Duodenal mucosa (tissue), 2 donors: ENCODE measurements around the gene ALX1.

Experiments
- H3K27ac ChIP-seq: one replicate; pipeline ENCODE4 v1.7.0; 2013; ENCODE audit warnings: low read depth, low read length
- H3K27me3 ChIP-seq, 2 donors: one replicate each; pipeline ENCODE4 v1.7.0; 2013; ENCODE audit warnings: low read length in 2 of 2, control low read depth in 1 of 2; ENCODE audit not compliant: insufficient read depth in 2 of 2, control insufficient read depth in 1 of 2
- H3K36me3 ChIP-seq, 2 donors: one replicate each; pipeline ENCODE4 v1.7.0; 2013; ENCODE audit warnings: low read length in 2 of 2, control low read depth in 1 of 2; ENCODE audit not compliant: insufficient read depth in 2 of 2, control insufficient read depth in 1 of 2
- H3K4me1 ChIP-seq, 2 donors: one replicate each; pipeline ENCODE4 v1.7.0; 2013; ENCODE audit warnings: low read length in 2 of 2, control low read depth in 1 of 2; ENCODE audit not compliant: insufficient read depth in 2 of 2, control insufficient read depth in 1 of 2
- H3K4me3 ChIP-seq, 2 donors: one replicate each; pipeline ENCODE4 v1.7.0; 2013; ENCODE audit warnings: low read length in 2 of 2, low read depth in 1 of 2
- H3K9ac ChIP-seq, 2 donors: one replicate each; pipeline ENCODE4 v1.7.0; 2013; ENCODE audit warnings: low read length in 2 of 2, low read depth in 1 of 2
- H3K9me3 ChIP-seq, 2 donors: one replicate each; pipeline ENCODE4 v1.7.0; 2013; ENCODE audit warnings: low read length in 2 of 2, control low read depth in 1 of 2; ENCODE audit not compliant: control insufficient read depth in 1 of 2

Gene ALX1

GRCh38 chr12:85280165-85280983 lies at the start of gene ALX1:
TSS of gene ALX1 (plus strand) at chr12:85280220. CDS start at chr12:85280262, 42 bp downstream.
- H3K27me3 ChIP-seq, result peaks cover 42 to 77% of the 10 kb centered on the region in 2 donors
- peak within 1 kb of the TSS in 1 of 2 donors; percentile 23 for H3K9ac ChIP-seq
- H3K4me1 ChIP-seq, result peaks cover 5 to 11% of the 10 kb centered on the region in 2 donors
- H3K36me3 ChIP-seq, result no peaks in the 10 kb centered on the region
- peak within 1 kb of the TSS; percentile 77 to 79 for H3K4me3 ChIP-seq
- H3K9me3 ChIP-seq, result no peaks in the 10 kb centered on the region
- no peak within 1 kb of the TSS for H3K27ac ChIP-seq

GRCh38 chr12:85237327-85237726 lies 42.7 kb upstream of the ALX1 start:
- Histone ChIP-seq H3K4me1 (no peaks in the 10 kb centered on the region), H3K9ac (no peak overlapping the region), H3K4me3 (no peak overlapping the region), H3K36me3 (no peaks in the 10 kb centered on the region), H3K27ac (no peak overlapping the region), H3K27me3 (no peaks in the 10 kb centered on the region), H3K9me3 (no peaks in the 10 kb centered on the region)

GRCh38 chr12:85244561-85244960 lies 35.5 kb upstream of the ALX1 start:
- Histone ChIP-seq H3K9me3 (no peaks in the 10 kb centered on the region), H3K9ac (no peak overlapping the region), H3K4me3 (no peak overlapping the region), H3K27me3 (no peaks in the 10 kb centered on the region), H3K36me3 (no peaks in the 10 kb centered on the region), H3K27ac (no peak overlapping the region), H3K4me1 (no peaks in the 10 kb centered on the region)

DNA sequence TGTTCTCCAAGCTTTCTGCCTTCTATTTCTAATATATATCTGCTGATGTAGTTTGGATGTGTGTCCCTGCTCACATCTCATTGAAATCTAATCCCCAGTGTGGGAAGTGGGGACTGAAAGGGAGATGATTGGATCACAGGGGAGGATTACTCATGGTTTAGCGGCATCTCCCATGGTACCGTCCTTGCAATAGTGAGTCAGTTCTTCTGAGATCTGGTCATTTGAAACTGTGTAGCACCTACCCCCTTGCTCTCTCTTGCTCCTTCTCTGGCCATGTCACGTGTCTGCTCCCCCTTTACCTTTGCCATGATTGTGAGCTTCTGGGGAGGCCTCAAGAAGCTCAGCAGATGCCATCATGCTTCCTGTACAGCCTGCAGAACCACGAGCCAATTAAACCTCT lies 26.2 kb upstream of the ALX1 start:
- H3K9me3 ChIP-seq, result no peaks in the 10 kb centered on the region
- H3K27me3 ChIP-seq, result no peaks in the 10 kb centered on the region
- H3K4me1 ChIP-seq, result no peaks in the 10 kb centered on the region
- H3K4me3 ChIP-seq, result no peak overlapping the region
- no peak overlapping the region for H3K9ac ChIP-seq
- no peaks in the 10 kb centered on the region for H3K36me3 ChIP-seq
- H3K27ac ChIP-seq, result no peak overlapping the region

GRCh38 chr12:85257671-85258070 lies 22.3 kb upstream of the ALX1 start:
- H3K9me3 ChIP-seq, result no peaks in the 10 kb centered on the region
- no peak overlapping the region for H3K27ac ChIP-seq
- H3K4me3 ChIP-seq, result no peak overlapping the region
- H3K27me3 ChIP-seq, result no peaks in the 10 kb centered on the region
- H3K9ac ChIP-seq, result no peak overlapping the region
- no peaks in the 10 kb centered on the region for H3K36me3 ChIP-seq
- H3K4me1 ChIP-seq, result no peaks in the 10 kb centered on the region

- H3K27me3 ChIP-seq, result no peaks in the 10 kb centered on the region
- no peak overlapping the region for H3K9ac ChIP-seq
- H3K36me3 ChIP-seq, result no peaks in the 10 kb centered on the region
- H3K4me1 ChIP-seq, result no peaks in the 10 kb centered on the region
- H3K27ac ChIP-seq, result no peak overlapping the region
- no peaks in the 10 kb centered on the region for H3K9me3 ChIP-seq
- no peak overlapping the region for H3K4me3 ChIP-seq
Observed at GRCh38 chr12:85260447-85260846, 19.6 kb upstream of the ALX1 start.

DNA sequence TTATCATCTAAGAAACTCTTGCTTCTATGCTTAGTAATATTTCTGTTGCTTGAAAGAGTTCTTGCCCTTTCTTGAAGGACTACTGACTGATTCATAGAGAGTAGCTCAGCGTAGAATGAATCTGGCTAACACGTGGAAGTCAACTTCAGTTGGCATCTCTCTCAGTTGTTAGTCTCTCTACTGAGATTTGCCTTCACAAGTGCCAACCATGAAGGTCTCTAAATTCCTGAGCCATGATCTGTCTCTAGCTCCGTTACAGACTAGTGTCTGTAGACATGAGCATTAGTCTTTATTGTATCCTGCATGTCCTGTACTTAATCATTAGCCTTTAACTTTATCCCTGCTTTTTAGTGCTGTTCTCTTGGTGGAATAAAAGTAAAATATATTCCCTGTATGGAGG lies 19.1 kb upstream of the ALX1 start:
- H3K9me3 ChIP-seq, result no peaks in the 10 kb centered on the region

GRCh38 chr12:85266356-85266755 lies 13.7 kb upstream of the ALX1 start:
- no peaks in the 10 kb centered on the region for H3K4me1 ChIP-seq
- no peak overlapping the region for H3K4me3 ChIP-seq
- H3K9ac ChIP-seq, result no peak overlapping the region
- H3K27me3 ChIP-seq, result peaks cover 0 to 3% of the 10 kb centered on the region in 2 donors
- no peak overlapping the region for H3K27ac ChIP-seq
- no peaks in the 10 kb centered on the region for H3K36me3 ChIP-seq
- no peaks in the 10 kb centered on the region for H3K9me3 ChIP-seq

More for the DNA sequence above, 19.1 kb upstream of the ALX1 start:
- Histone ChIP-seq H3K27me3 (no peaks in the 10 kb centered on the region), H3K27ac (no peak overlapping the region), H3K36me3 (no peaks in the 10 kb centered on the region), H3K4me3 (no peak overlapping the region), H3K9ac (no peak overlapping the region), H3K4me1 (no peaks in the 10 kb centered on the region)

- no peaks in the 10 kb centered on the region for H3K36me3 ChIP-seq
- H3K27ac ChIP-seq, result no peak overlapping the region
- no peaks in the 10 kb centered on the region for H3K9me3 ChIP-seq
- H3K9ac ChIP-seq, result no peak overlapping the region
- no peak overlapping the region for H3K4me3 ChIP-seq
- peaks cover 31 to 55% of the 10 kb centered on the region in 2 donors for H3K27me3 ChIP-seq
- H3K4me1 ChIP-seq, result no peaks in the 10 kb centered on the region
Observed at GRCh38 chr12:85273381-85274314, 6.4 kb upstream of the ALX1 start.

DNA sequence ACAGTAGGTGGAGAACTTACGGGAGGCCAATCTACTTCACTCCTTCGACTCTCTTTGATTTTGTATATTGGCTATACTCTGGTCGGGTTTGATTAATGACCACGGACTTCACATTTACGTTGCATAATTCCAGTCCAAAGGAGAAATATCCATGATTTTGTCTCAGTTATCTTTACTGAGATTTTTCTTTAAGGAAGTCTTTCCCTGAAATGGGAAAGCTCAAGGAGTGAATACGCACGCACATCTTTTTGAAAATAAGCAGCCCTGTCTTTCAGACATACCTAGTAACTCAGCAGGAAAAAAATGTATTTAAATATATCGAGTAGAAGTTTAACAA lies 5.7 kb upstream of the ALX1 start:
- Histone ChIP-seq H3K4me3 (no peak overlapping the region), H3K36me3 (no peaks in the 10 kb centered on the region), H3K9ac (no peak overlapping the region), H3K4me1 (no peaks in the 10 kb centered on the region), H3K27me3 (peaks cover 37 to 62% of the 10 kb centered on the region in 2 donors), H3K9me3 (no peaks in the 10 kb centered on the region), H3K27ac (no peak overlapping the region)
